ENCODE measurements around the gene NINJ1. TPM values are rescaled to one million over a fixed set of nuclear protein-coding genes. Genes with fewer than 3 reads are reported as not detected.

Gene NINJ1
- total RNA-seq, 1 donor from 2014 or later = 34.7 TPM

GRCh38 chr9:93111001-93111370 is 23.1 kb downstream of the NINJ1 start:
- H3K27me3 Mint-ChIP-seq (ENCODE audit: low read depth) = no peaks in the 10 kb centered on the region
- no peak for TF ChIP-seq CTCF (IDR thresholded peaks at IDR 0.05; ENCODE audit: unreplicated experiment)
- H3K4me3 Mint-ChIP-seq = no peak overlapping the region
- no peak for DNase-seq (ENCODE audit: low spot score in 2 of 2, unreplicated experiment in 2 of 2)
- H3K27ac Mint-ChIP-seq = no peak overlapping the region
- peaks cover 6% of the 10 kb centered on the region for H3K36me3 Mint-ChIP-seq
- H3K9me3 Mint-ChIP-seq = peaks cover 2% of the 10 kb centered on the region
- peaks cover 5% of the 10 kb centered on the region for H3K4me1 Mint-ChIP-seq

GRCh38 chr9:93110311-93110855 is 23.7 kb downstream of the NINJ1 start:
- TF ChIP-seq CTCF (IDR thresholded peaks at IDR 0.05; ENCODE audit: unreplicated experiment) = no peak
- no peak for DNase-seq (ENCODE audit: low spot score in 2 of 2, unreplicated experiment in 2 of 2)
- Mint-ChIP-seq H3K4me3 (no peak overlapping the region), H3K27me3 (ENCODE audit: low read depth) (no peaks in the 10 kb centered on the region), H3K9me3 (peaks cover 8% of the 10 kb centered on the region), H3K4me1 (peaks cover 5% of the 10 kb centered on the region), H3K27ac (no peak overlapping the region), H3K36me3 (peaks cover 8% of the 10 kb centered on the region)

- no peaks in the 10 kb centered on the region for H3K4me1 Mint-ChIP-seq
These were observed 25.6 kb downstream of the NINJ1 start for GRCh38 chr9:93108291-93109041.

GRCh38 chr9:93107825-93108161 is 26.3 kb downstream of the NINJ1 start:
- Mint-ChIP-seq H3K27ac (no peak overlapping the region), H3K27me3 (ENCODE audit: low read depth) (no peaks in the 10 kb centered on the region), H3K36me3 (peaks cover 19% of the 10 kb centered on the region), H3K9me3 (peaks cover 26% of the 10 kb centered on the region), H3K4me3 (no peak overlapping the region), H3K4me1 (no peaks in the 10 kb centered on the region)
- no peak for DNase-seq (ENCODE audit: low spot score in 2 of 2, unreplicated experiment in 2 of 2)
- no peak for TF ChIP-seq CTCF (IDR thresholded peaks at IDR 0.05; ENCODE audit: unreplicated experiment)

More at GRCh38 chr9:93108291-93109041, 25.6 kb downstream of the NINJ1 start:
- H3K27ac Mint-ChIP-seq = no peak overlapping the region
- no peak for DNase-seq (ENCODE audit: low spot score in 2 of 2, unreplicated experiment in 2 of 2)
- TF ChIP-seq CTCF (IDR thresholded peaks at IDR 0.05; ENCODE audit: unreplicated experiment) = no peak
- H3K4me3 Mint-ChIP-seq = no peak overlapping the region
- peaks cover 16% of the 10 kb centered on the region for H3K36me3 Mint-ChIP-seq
- peaks cover 20% of the 10 kb centered on the region for H3K9me3 Mint-ChIP-seq
- no peaks in the 10 kb centered on the region for H3K27me3 Mint-ChIP-seq (ENCODE audit: low read depth)

- H3K9me3 Mint-ChIP-seq = peaks cover 29% of the 10 kb centered on the region
- no peak for DNase-seq (ENCODE audit: low spot score in 2 of 2, unreplicated experiment in 2 of 2)
- TF ChIP-seq CTCF (IDR thresholded peaks at IDR 0.05; ENCODE audit: unreplicated experiment) = no peak
These were observed 26.8 kb downstream of the NINJ1 start for GRCh38 chr9:93107151-93107824.

More at GRCh38 chr9:93107151-93107824, 26.8 kb downstream of the NINJ1 start:
- Mint-ChIP-seq H3K27me3 (ENCODE audit: low read depth) (no peaks in the 10 kb centered on the region), H3K27ac (no peak overlapping the region), H3K36me3 (peaks cover 21% of the 10 kb centered on the region), H3K4me3 (no peak overlapping the region), H3K4me1 (no peaks in the 10 kb centered on the region)

Measured in mesothelial cell of epicardium (in vitro differentiated cells).